GM19455 (cell line): ENCODE results near the gene GPR62.
"Not testable (repeated sequence)": the region's sequence is repeated elsewhere in the genome, so short reads cannot be mapped to it uniquely, and the experiment has no call there.

ENCODE experiments used
- ATAC-seq: cut with Tn5 transposase; IDR thresholded peaks from one replicate; pipeline ENCODE4 v1.9.1; 2021; ENCODE audit not compliant: unreplicated experiment

Gene GPR62, protein sequence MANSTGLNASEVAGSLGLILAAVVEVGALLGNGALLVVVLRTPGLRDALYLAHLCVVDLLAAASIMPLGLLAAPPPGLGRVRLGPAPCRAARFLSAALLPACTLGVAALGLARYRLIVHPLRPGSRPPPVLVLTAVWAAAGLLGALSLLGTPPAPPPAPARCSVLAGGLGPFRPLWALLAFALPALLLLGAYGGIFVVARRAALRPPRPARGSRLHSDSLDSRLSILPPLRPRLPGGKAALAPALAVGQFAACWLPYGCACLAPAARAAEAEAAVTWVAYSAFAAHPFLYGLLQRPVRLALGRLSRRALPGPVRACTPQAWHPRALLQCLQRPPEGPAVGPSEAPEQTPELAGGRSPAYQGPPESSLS

GRCh38 chr3:51955175-51955892, at the start of gene GPR62:
Gene GPR62, plus strand, starts transcription at chr3:51955381. Its CDS starts 272 bp downstream, at chr3:51955653.
- no peak for ATAC-seq

DNA sequence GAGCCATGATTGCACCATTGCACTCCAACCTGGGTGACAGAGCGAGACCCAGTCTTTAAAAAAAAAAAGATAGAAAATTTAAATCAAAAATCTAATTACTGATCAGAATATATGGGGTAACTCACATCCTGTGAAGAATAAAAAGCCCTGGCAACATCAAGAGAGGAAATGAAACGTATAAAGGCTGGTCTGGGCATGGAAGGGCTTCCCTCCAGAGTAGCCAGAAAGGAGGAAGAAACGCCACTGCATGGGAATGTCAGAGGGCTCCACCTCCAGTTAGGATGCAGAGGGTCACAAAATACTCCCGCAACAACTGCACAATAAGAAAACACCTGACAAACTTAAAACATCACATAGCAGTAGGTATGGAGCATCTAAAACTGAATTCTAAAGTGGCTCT, 47.2 kb upstream of the GPR62 start:
- no peak for ATAC-seq

DNA sequence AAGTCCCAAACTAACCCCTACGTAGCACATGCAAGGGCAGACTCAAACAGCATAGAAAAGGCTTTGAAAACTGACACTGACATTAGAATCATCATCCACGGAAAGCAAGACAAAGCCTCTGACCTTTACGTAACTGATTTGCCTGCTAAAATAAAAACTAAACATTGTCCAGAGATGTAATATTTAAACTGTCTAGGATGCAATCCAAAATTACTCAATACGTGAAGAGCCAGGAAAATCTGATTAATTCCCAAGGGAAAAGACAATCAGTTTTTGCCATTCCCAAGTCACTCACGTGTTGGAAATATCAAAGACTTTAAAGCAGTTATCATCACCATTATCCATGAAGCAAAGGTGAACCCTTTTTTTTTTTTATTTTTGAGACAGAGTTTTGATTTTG, 38.8 kb upstream of the GPR62 start:
- ATAC-seq: no peak

DNA sequence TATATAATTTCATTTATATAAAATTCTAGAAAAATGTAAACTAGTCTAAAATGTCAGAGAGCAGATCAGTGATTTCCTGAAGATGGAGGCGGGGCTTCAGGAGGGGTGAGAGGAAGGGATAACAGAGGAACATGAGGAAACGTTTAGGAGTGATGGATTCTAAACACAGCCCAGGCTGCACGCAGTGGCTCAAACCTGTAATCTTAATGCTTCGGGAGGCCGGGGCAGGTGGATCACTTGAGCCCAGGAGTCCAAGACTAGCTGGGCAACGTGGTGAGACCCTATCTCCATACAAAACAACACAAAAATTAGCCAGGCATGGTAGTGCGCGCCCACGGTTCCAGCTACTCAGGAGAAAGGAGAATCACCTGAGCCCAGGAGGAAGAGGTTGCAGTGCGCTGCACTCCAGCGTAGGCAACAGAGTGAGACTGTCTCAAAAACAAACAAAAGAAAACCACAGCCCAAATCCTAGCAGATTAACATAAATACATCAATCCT, 34.1 kb upstream of the GPR62 start:
- no peak for ATAC-seq

DNA sequence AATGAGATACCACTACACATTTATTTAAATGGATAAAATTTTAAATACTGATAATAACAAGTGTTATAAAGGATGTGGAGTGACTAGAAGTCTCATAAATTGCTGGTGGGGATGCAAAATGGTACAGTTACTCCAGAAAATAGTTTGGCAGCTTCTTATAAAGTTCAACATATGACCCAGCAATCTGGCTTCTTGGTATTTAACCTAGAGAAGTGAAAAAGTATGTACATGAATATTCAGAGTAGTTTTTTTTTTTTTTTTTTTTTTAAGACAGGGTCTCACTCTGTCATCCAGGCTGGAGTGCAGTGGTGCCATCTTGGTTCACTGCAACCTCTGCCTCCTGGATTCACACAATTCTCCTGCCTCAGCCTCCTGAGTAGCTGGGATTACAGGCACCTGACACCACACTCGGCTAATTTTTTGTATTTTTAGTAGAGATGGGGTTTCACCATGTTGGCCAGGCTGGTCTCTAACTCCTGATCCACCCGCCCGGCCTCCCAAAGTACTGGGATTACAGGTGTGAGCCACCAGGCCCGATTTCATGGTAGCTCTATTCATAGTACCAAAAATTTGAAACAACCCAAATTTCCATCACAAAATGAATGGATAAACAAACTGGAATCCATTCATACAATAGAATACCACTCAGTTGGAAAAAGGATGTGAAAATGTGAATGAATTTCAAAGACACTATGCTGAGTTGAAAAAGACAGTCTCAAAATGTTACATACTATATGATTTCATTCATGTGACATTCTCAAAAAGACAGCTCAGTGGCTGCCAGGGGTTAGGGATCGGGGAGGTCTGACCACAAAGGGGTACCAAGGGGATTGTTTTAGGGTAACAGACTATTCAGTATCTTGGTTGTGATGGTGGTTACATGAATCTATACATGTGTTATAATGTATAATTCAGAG, 27.9 kb upstream of the GPR62 start:
- ATAC-seq: no peak

- ATAC-seq: no peak
These were observed 26.7 kb upstream of the GPR62 start for GRCh38 chr3:51928438-51928837.

- not testable (repeated sequence) for ATAC-seq
These were observed 26.2 kb upstream of the GPR62 start for GRCh38 chr3:51928981-51929380.

- ATAC-seq: no peak
These were observed 25.7 kb upstream of the GPR62 start for GRCh38 chr3:51929420-51930003.

- ATAC-seq: no peak
These were observed 24.7 kb upstream of the GPR62 start for GRCh38 chr3:51930439-51930838.

DNA sequence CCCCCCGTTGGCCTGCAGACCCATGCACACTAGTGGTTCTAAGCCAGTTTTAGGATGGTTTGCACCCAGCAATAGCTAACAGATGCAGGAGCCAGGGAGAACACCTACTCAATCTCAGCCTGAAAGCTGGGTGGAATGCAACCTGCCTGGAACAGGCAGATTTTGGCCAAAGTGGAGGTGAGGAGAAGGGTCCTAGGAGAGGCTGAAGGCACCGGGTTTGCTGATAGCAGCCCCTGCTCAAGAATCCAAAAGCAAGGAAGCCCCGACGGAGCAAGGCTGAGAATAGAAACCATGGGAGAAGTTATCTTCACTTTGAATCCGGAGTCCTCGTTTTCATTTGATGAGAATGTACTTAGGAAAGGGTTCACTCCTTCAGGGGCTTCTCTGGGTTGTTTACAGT, 23.4 kb upstream of the GPR62 start:
- ATAC-seq: no peak

DNA sequence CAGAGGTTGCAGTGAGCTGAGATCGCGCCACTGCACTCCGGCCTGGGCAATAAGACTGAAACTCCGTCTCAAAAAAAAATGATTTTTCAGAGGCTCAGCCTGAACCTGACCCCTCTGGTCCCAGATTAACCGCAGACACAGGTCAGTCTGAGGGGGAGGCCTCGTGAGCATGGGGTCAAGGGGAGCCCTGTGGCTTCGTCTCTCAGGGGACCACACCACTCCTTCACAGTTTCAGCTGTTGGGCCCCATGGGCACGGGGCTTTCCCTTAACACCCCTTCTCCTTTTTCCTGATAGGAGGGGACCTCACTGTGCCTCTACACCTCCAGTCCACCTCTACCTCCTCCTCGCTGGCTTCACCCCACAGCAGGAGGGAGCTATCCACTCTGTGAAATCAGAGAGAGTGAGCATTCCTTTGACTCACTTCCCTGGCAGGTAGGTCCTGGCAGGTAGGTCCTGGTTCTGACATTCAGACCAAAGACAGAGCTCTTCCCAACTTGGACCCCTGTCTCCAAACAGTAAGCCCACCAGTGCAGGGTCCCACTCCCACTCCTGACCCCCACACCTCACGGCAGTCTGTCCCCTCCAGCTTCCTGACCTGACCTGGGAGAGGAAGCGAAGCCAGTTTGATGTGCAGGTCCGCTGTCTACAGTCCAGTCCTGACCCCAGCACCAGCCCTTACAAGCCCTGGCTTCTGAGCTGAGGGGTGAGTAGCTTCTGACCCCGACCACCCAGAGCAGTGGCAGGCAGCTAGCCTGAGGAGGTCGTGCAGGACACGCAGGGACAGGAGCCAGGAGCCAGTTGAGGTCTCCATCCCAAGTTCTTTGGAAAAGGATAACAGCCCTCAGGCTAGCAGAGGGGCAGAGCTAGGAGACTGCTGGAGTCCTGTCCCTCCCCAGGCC, 22.5 kb upstream of the GPR62 start:
- ATAC-seq: no peak

DNA sequence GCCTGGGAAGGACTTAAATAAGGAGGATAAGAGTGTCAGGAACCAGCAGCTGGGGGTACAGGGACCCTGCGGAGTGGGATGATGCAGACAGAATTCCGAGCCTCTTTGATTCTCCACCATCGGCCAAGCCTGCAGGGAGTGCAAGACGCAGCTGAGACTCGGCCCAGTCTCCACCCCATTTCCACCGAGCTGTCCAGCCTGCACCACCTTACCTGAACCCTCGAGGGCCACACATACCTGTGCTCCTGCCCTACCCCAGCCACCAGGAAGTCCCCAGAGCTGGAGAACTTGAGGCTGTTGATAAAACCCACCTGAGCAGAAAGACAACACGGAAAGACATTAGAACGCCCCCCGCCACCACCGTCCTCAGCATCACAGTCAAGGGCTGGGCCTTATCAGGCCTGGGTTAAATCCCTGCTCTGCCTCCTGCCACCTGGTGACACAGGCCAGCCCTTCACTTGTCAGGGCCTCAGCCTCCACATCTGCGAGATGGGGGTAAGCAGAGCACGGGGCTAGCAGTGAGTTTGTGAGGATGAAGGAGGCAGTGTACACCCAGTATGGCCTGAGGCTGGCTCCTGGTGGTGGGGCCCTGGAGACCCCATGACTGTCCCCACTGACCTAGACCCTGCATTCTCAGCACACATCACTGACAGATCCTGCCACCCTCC, 21.6 kb upstream of the GPR62 start:
- ATAC-seq: no peak

- ATAC-seq: no peak
These were observed 20.9 kb upstream of the GPR62 start for GRCh38 chr3:51934139-51934850.

DNA sequence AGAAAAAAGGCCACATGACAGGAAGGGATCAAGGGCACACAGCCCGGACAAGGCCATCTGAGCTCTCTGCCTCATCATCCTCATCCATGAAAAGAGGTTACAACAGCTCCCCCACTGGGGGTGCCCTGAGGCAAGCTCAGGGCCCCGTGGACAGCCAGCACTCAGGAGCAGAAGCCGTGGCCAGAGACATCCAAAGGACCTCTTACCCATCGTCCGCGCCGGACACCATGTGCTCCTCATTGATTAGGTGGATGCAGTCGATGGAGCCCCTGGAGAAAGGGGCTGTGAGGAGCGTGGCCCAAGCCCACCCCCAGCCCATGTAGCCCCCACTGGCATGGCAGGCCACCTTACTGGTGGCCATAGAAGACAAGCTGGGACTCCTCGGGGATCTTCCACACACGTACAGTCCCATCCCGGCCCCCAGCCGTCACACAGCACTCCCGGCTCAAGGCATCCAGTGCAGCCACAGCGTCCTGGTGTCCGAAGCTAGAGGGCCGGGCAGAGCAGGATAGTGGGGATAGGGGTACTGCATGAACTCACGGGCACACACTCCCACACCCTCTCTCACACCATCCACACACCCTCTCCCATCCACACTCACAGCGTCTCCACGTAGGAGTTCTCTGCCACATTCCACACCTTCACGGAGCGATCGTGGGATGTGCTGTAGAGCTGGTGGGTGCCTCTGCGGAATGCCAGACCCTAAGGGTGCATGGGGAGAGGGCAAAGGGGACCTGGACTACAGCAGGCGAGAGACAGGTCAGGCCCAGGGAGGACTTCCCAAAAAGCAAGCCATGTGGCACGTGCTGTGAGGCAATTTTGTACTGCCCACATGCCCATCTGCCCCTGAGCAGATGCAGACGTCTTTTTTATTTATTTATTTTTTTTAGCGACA, 19.9 kb upstream of the GPR62 start:
- no peak for ATAC-seq

GRCh38 chr3:51935886-51936755, 19.1 kb upstream of the GPR62 start:
- ATAC-seq: no peak

GRCh38 chr3:51937014-51937413, 18.2 kb upstream of the GPR62 start:
- ATAC-seq: no peak
